ENCODE measurements around the gene GCSAM.

DNA sequence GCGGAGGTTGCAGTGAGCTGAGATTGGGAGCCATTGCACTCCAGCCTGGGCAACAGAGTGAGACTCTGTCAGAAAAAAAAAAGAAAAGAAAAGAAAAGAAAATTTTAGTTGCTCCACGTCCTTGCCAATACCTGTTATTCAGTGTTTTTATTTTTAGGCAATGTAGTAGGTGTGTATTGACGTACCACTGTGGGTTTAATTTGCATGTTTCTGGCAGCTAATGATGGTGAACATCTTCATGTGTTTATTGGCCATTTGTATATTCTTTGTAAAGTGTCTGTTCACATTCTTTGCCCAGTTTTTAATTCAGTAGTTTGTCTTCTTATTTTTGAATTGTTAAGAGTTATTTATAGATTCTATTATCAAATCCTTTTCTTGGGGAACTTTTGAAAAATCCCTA is 38.1 kb upstream of the GCSAM start:
- TF ChIP-seq POLR2AphosphoS5 (IDR thresholded peaks at IDR 0.05; ENCODE audit: low read depth, low read length): no peak
- no peak for TF ChIP-seq POLR2A (IDR thresholded peaks at IDR 0.05; ENCODE audit: low read depth, low read length)

Measured in GM12892 (cell line).